ENCODE measurements around the gene CAMTA1. TPM values are rescaled to one million over a fixed set of nuclear protein-coding genes. Genes with fewer than 3 reads are reported as not detected.

CAMTA1 gene
- polyA plus RNA-seq, 1 donor (not counting 4 experiments of a cell fraction or from before 2014, with no cell fraction given): 51.4 TPM

- peaks cover 24% of the 10 kb centered on the region for H3K4me1 ChIP-seq (ENCODE audit: control insufficient read depth, extremely low read depth, insufficient read depth, low read length)
- peak overlapping the region; percentile 82 for H3K4me2 ChIP-seq (ENCODE audit: control insufficient read depth, extremely low read depth, insufficient read depth, low read depth, low read length)
- H3K36me3 ChIP-seq (ENCODE audit: control insufficient read depth in 2 of 2, extremely low read depth in 1 of 2, insufficient read depth in 2 of 2, low read length in 2 of 2): no peaks in the 10 kb centered on the region
- peak overlapping the region; percentile 71 for H3K9ac ChIP-seq (ENCODE audit: control insufficient read depth, extremely low read depth, insufficient read depth, low read length)
- peak overlapping the region; percentile 94 for H3K27ac ChIP-seq (ENCODE audit: control insufficient read depth, insufficient read depth, low read length)
- H3K9me1 ChIP-seq (ENCODE audit: control insufficient read depth, extremely low read depth, insufficient read depth, low read length): no peaks in the 10 kb centered on the region
- no peak overlapping the region for H2AFZ ChIP-seq (ENCODE audit: control insufficient read depth, low read length)
- peak overlapping the region in 2 of 3 experiments; percentile 3 to 41 for H3K4me3 ChIP-seq (ENCODE audit: control insufficient read depth in 2 of 3, extremely low read depth in 1 of 3, insufficient read depth in 2 of 3, low read depth in 1 of 3, low read length in 3 of 3)
- H3K79me2 ChIP-seq (ENCODE audit: control insufficient read depth, insufficient read depth, low read length): no peaks in the 10 kb centered on the region
- FAIRE-seq (peak; percentile 99), DNase-seq (ENCODE audit: low read depth, low spot score) (peak; percentile 67)
- TF ChIP-seq CTCF (optimal IDR thresholded peaks at IDR 0.05 in 1 of 3, IDR thresholded peaks at IDR 0.05 in 1 of 3, conservative IDR thresholded peaks at IDR 0.05 in 1 of 3; ENCODE audit: extremely low read depth in 1 of 3, insufficient read depth in 2 of 3, low read length in 3 of 3): no peak
- TF ChIP-seq EZH2 (IDR thresholded peaks at IDR 0.05; ENCODE audit: low read length): no peak
- H4K20me1 ChIP-seq (ENCODE audit: control insufficient read depth, extremely low read depth, insufficient read depth, low read length): no peaks in the 10 kb centered on the region
- dilution Hi-C loops (cut with MboI; ENCODE audit: extremely low pct_ligation_motif_present, low sequenced_read_pairs): no loop called here
- no peaks in the 10 kb centered on the region for H3K27me3 ChIP-seq (ENCODE audit: control insufficient read depth, extremely low read depth, insufficient read depth, low read length)
- no peaks in the 10 kb centered on the region for H3K9me3 ChIP-seq (ENCODE audit: control insufficient read depth, low read depth, low read length)
These were observed 764.3 kb downstream of the CAMTA1 start for GRCh38 chr1:7549277-7550161.

DNA sequence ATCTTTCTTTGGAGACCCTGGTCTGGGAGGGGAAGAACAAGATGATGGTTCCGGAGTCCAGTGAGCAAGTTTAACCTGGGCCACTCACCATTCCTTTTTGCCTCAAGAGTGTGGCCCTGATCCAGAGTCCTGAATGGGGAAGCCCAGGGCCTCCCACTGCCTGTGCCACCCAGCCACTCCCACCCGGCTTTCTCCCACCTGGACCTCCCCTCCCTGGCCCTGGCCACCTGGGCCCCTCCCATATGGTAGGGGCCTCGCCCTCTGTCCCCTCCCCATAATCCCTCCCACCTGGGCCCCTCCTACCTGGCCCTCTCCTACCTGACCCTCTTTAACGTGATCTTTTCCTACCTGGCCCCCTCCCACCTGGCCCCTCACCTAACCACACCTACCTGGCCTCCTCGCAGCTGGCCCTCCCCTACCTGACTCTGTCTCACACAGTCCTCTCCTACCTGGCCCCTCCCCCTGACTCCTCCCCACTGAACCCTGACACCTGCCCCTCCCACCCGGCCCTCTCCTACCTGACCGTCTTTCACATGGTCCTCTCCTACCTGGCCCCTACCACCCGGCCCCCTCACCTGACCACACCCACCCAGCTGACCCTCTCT is 765.1 kb downstream of the CAMTA1 start:
- TF ChIP-seq EZH2 (IDR thresholded peaks at IDR 0.05; ENCODE audit: low read length) (no peak), CTCF (optimal IDR thresholded peaks at IDR 0.05 in 1 of 3, IDR thresholded peaks at IDR 0.05 in 1 of 3, conservative IDR thresholded peaks at IDR 0.05 in 1 of 3; ENCODE audit: extremely low read depth in 1 of 3, insufficient read depth in 2 of 3, low read length in 3 of 3) (no peak)
- H3K4me3 ChIP-seq (ENCODE audit: control insufficient read depth in 2 of 3, extremely low read depth in 1 of 3, insufficient read depth in 2 of 3, low read depth in 1 of 3, low read length in 3 of 3): peak overlapping the region in 2 of 3 experiments; percentile 3 to 41
- no peaks in the 10 kb centered on the region for H3K9me3 ChIP-seq (ENCODE audit: control insufficient read depth, low read depth, low read length)
- H3K36me3 ChIP-seq (ENCODE audit: control insufficient read depth in 2 of 2, extremely low read depth in 1 of 2, insufficient read depth in 2 of 2, low read length in 2 of 2): no peaks in the 10 kb centered on the region
- H4K20me1 ChIP-seq (ENCODE audit: control insufficient read depth, extremely low read depth, insufficient read depth, low read length): no peaks in the 10 kb centered on the region
- FAIRE-seq (no peak), DNase-seq (ENCODE audit: low read depth, low spot score) (no peak)
- peak overlapping the region; percentile 32 for H2AFZ ChIP-seq (ENCODE audit: control insufficient read depth, low read length)
- dilution Hi-C loops (cut with MboI; ENCODE audit: extremely low pct_ligation_motif_present, low sequenced_read_pairs): no loop called here
- peak overlapping the region; percentile 94 for H3K27ac ChIP-seq (ENCODE audit: control insufficient read depth, insufficient read depth, low read length)
- peaks cover 28% of the 10 kb centered on the region for H3K4me1 ChIP-seq (ENCODE audit: control insufficient read depth, extremely low read depth, insufficient read depth, low read length)
- H3K4me2 ChIP-seq (ENCODE audit: control insufficient read depth, extremely low read depth, insufficient read depth, low read depth, low read length): peak overlapping the region; percentile 82
- H3K79me2 ChIP-seq (ENCODE audit: control insufficient read depth, insufficient read depth, low read length): no peaks in the 10 kb centered on the region
- peak overlapping the region; percentile 71 for H3K9ac ChIP-seq (ENCODE audit: control insufficient read depth, extremely low read depth, insufficient read depth, low read length)
- no peaks in the 10 kb centered on the region for H3K27me3 ChIP-seq (ENCODE audit: control insufficient read depth, extremely low read depth, insufficient read depth, low read length)
- H3K9me1 ChIP-seq (ENCODE audit: control insufficient read depth, extremely low read depth, insufficient read depth, low read length): no peaks in the 10 kb centered on the region

All from keratinocyte (primary cell).